Kidney epithelial cell (primary cell): Measurements from ENCODE around the gene SSNA1. TPM values are rescaled to one million over a fixed set of nuclear protein-coding genes. Genes with fewer than 3 reads are reported as not detected.

Experiments used
- DNase-seq: peaks from one replicate; pipeline ENCODE4 v3.0.0-alpha.2; 2010; ENCODE audit warnings: low read depth
- H3K27me3 ChIP-seq: 2 replicates; pipeline ENCODE4 v1.6.0; 2011; ENCODE audit warnings: low read length; ENCODE audit not compliant: control insufficient read depth, insufficient read depth
- H3K36me3 ChIP-seq: 2 replicates; pipeline ENCODE4 v1.5.1; 2011; ENCODE audit warnings: low read length; ENCODE audit not compliant: control insufficient read depth, insufficient read depth
- H3K4me3 ChIP-seq: 2 replicates; pipeline ENCODE4 v1.5.1; 2011; ENCODE audit warnings: low read depth, mild to moderate bottlenecking, control low read depth, low read length
- CTCF ChIP-seq: IDR thresholded peaks from 2 replicates; pipeline ENCODE4 v1.5.1; 2011; ENCODE audit warnings: mild to moderate bottlenecking, moderate library complexity, low read length, control low read depth, inconsistent platforms; ENCODE audit not compliant: insufficient read depth, poor library complexity, severe bottlenecking
- total RNA-seq: library from RNA; depleted of rRNA; stranded (reverse); fragments of >200 nt; gene quantifications from 2 replicates; pipeline ENCODE4 v1.2.3, GENCODE V29; 2015

Gene SSNA1
- total RNA-seq, 1 donor from 2014 or later, result 95.1 TPM

GRCh38 chr9:137229903-137230704, 41.6 kb downstream of the SSNA1 start:
- peaks cover 55% of the 10 kb centered on the region for H3K27me3 ChIP-seq
- no peak overlapping the region for H3K4me3 ChIP-seq
- no peak for DNase-seq
- no peak for TF ChIP-seq CTCF
- H3K36me3 ChIP-seq, result no peaks in the 10 kb centered on the region

DNA sequence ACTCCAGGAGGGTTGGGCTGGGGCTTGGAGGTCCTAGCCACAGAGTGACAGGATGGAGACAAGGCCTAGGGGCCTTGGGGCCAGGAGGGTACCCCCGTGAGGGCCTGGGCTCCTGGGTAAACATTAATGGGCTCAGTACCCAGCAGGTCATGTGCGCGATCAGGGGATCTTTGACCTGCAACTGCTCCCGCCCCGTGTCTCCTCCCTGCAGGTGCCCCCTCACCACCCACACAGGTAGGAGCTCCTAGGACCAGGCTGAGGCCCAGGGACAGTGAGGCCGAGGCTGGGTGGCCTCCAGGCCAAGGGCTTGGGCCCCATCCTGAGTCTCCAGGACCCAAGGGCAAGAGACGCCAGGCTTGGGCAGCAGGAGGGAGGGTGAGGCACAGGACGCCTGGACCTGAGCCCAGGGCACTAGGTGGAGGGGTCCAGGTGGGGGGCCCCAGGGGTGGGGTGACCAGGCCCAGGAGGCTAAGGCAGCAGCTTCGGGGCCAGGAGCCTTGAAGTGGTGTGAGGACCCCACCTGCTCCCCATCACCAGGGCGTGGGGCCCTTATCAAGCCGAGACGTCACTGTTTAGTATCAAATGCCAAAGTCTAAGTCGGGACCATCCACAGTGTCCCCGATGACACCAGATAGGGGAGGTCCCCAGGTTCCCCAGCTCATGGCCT, 42.4 kb downstream of the SSNA1 start, which contains the start of gene SLC34A3:
Gene SLC34A3, plus strand, starts transcription at position 197 of the 667 bp plus-strand sequence. CDS start 802 bp downstream, outside the sequence.
- TF ChIP-seq CTCF, result no peak
- Histone ChIP-seq H3K36me3 (no peaks in the 10 kb centered on the region), H3K4me3 (no peak within 1 kb of the TSS), H3K27me3 (peaks cover 61% of the 10 kb centered on the region)
- no peak for DNase-seq

DNA sequence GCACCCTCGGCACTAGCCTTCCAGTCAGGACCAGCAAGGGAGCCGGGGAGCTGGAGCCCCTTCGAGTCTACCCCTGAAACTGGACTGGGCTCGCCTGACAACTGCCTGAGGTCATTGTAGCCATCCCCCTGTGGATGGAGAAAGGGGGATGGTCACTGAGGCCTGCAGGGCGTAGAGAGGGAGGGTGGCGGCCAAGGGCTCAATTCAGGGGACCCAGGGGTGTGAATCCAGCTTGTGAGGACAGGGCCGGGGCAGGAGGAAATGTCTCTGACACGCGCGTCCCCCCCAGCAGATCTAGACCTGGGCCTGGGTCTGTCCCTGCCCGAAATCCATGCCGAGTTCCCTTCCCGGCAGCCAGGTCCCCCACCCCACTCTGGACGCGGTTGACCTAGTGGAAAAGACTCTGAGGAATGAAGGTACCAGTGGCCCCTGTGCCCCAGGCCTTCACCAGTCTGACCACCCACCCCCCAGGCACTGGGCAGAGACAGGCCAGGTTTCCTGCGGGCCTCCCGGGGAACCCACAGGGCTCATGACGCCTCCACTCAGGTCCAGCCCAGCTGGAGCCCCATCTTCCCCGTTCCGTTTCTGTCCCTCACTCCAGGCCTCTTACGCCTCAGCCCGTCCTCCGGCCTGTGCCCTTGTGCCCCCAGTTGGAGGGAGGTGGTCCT, 43.0 kb downstream of the SSNA1 start:
- Histone ChIP-seq H3K27me3 (peaks cover 64% of the 10 kb centered on the region), H3K36me3 (no peaks in the 10 kb centered on the region), H3K4me3 (no peak overlapping the region)
- TF ChIP-seq CTCF, result no peak
- DNase-seq, result no peak

DNA sequence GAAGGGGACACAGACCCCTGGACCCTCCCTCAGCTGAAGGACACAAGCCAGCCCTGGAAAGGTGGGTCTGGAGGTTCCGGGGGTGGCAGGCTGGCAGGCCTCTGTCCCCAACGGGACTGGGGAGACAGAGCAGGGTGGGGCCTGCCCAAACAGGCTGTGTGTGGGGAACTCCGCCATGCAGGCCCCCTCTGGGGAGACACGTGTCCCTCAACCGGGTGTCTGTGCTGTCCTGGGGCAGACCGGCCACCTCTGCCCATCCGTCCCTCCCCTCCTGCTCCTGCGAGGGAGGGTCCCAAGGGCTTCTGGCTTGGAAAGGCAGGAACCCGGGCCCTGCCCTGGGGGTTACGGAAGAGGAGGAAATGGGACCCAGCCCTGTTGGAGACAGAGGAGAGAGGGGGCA, 43.6 kb downstream of the SSNA1 start:
- H3K27me3 ChIP-seq, result peaks cover 64% of the 10 kb centered on the region
- TF ChIP-seq CTCF, result no peak
- no peaks in the 10 kb centered on the region for H3K36me3 ChIP-seq
- DNase-seq, result no peak
- no peak overlapping the region for H3K4me3 ChIP-seq

GRCh38 chr9:137232510-137232909, 44.0 kb downstream of the SSNA1 start:
- Histone ChIP-seq H3K27me3 (peaks cover 64% of the 10 kb centered on the region), H3K36me3 (no peaks in the 10 kb centered on the region)
- no peak for DNase-seq

More at GRCh38 chr9:137232510-137232909, 44.0 kb downstream of the SSNA1 start:
- no peak overlapping the region for H3K4me3 ChIP-seq
- TF ChIP-seq CTCF, result no peak
